ENCODE results near the gene CTF1. TPM values are rescaled to one million over a fixed set of nuclear protein-coding genes. Genes with fewer than 3 reads are reported as not detected.

Gene CTF1
- total RNA-seq, 1 experiment from 2014 or later: 1.4 TPM

DNA sequence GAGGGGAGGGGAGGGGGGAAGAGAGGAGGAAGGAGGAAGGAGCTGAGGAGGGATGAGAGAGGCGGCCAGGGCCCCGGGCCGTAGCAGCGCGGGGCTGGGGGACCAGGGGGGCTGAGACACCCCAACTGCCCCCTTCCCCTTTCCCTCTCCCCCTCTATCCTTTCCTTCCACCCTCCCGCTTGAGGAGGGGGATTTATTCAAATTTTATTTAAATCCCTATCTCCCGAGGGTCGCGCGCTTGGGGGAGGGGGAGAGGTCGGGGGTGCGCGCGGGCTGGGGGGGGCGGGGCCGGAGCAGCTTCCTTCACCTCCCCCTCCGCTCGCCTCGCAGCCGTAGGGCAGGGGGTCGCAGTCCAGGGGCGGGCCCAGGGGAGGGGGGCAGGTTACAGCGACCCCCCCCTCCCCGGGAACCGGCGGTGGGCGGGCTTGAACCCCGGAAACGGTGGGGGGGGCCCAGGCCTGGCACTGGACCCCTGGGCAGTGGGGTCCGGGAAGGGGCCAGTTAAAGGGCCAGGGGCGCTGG, 27.2 kb downstream of the CTF1 start, which contains the start of gene FBXL19:
Gene FBXL19, plus strand, starts transcription at position 19 of the 522 bp plus-strand sequence. CDS start 2,183 bp downstream, outside the sequence.
- CTCF ChIA-PET: interaction anchor here (1.0 kb wide), 1 partner anchor 18 kb away, joined by 6 read pairs; no protein-coding TSS in a partner anchor
- DNase-seq (ENCODE audit: low read depth, low spot score) (no peak), ATAC-seq (no peak)
- no peaks in the 10 kb centered on the region for H3K9me3 ChIP-seq (ENCODE audit: control insufficient read depth in 1 of 2, insufficient read depth in 1 of 2, low read depth in 1 of 2, low read length in 2 of 2)
- no peaks in the 10 kb centered on the region for H4K20me1 ChIP-seq (ENCODE audit: insufficient read depth)
- H2AFZ ChIP-seq (ENCODE audit: low read depth, low read length, poor library complexity, severe bottlenecking): no peak within 1 kb of the TSS
- no peaks in the 10 kb centered on the region for H3K27me3 ChIP-seq (ENCODE audit: insufficient read depth, low read length)
- peaks cover 0 to 5% of the 10 kb centered on the region in 2 experiments; a peak in 1 of 4 replicates for H3K36me3 ChIP-seq (ENCODE audit: control insufficient read depth in 1 of 2, insufficient read depth in 2 of 2, low read length in 2 of 2)
- intact Hi-C loops (cut with micrococcal nuclease): loop anchor here (2.0 to 5.0 kb wide), 5 partner anchors 27 to 476 kb away; partner anchors contain the start of genes CTF1, PRR14, SEPHS2 and ZNF629
- POLR2A ChIA-PET: interaction anchor here (0.6 to 1.0 kb wide), 2 partner anchors 28 to 289 kb away, joined by 3 to 6 read pairs; partner anchors contain the start of gene CTF1
- peaks cover 11 to 25% of the 10 kb centered on the region in 2 experiments; a peak in 3 of 4 replicates for H3K4me1 ChIP-seq (ENCODE audit: control insufficient read depth in 1 of 2, insufficient read depth in 2 of 2, low read length in 2 of 2)
- peak within 1 kb of the TSS; percentile 67 for H3K9ac ChIP-seq (ENCODE audit: low read length)
- RAD21 ChIA-PET (ENCODE audit: low non-redundant PET in 1 of 2, low total read pairs in 2 of 2, uncharacterized antibody in 2 of 2, unreplicated experiment in 2 of 2): interaction anchor here in 1 of 2 experiments (0.6 kb wide), 1 partner anchor 80 kb away, joined by 4 read pairs; no protein-coding TSS in a partner anchor
- TF ChIP-seq POLR2A (IDR thresholded peaks at IDR 0.05; ENCODE audit: borderline replicate concordance, extremely low read depth, insufficient read depth, insufficient read length) (peak; percentile 2), REST (IDR thresholded peaks at IDR 0.05; ENCODE audit: low read depth) (no peak), POLR2AphosphoS5 (IDR thresholded peaks at IDR 0.05; ENCODE audit: low read depth, low read length) (peak; percentile 65)
- peak within 1 kb of the TSS; percentile 95 for H3K4me2 ChIP-seq (ENCODE audit: low read length)
- peaks cover 10% of the 10 kb centered on the region; the same call in 1 of the 2 replicates for H3K79me2 ChIP-seq (ENCODE audit: insufficient read depth, low read length)
- H3K27ac ChIP-seq (ENCODE audit: low read depth, low read length): peak within 1 kb of the TSS; percentile 92
- peak within 1 kb of the TSS; percentile 62 to 97 for H3K4me3 ChIP-seq (replicated peaks in 1 of 2; ENCODE audit: low read depth in 1 of 2, low read length in 2 of 2)
- no peaks in the 10 kb centered on the region for H3K9me2 ChIP-seq (ENCODE audit: insufficient read depth)
- no TSS peak for BruUV-seq (replicated peaks)

Measured in HCT116 (cell line).